GM21381 (cell line): ENCODE results near the gene CD1C.
"Not testable (repeated sequence)": the region's sequence is repeated elsewhere in the genome, so short reads cannot be mapped to it uniquely, and the experiment has no call there.

Experiments
- ATAC-seq: cut with Tn5 transposase; IDR thresholded peaks from one replicate; pipeline ENCODE4 v1.9.1; 2021; ENCODE audit warnings: mild to moderate bottlenecking, moderate library complexity; ENCODE audit not compliant: unreplicated experiment

The CD1C gene

GRCh38 chr1:158327481-158327880, 37.8 kb downstream of the CD1C start:
- no peak for ATAC-seq

GRCh38 chr1:158328426-158328825, 38.7 kb downstream of the CD1C start:
- ATAC-seq: no peak

- no peak for ATAC-seq
Measured at GRCh38 chr1:158329300-158329699, 39.6 kb downstream of the CD1C start.

- ATAC-seq: no peak
Measured at GRCh38 chr1:158329733-158330132, 40.0 kb downstream of the CD1C start.

- no peak for ATAC-seq
Measured at GRCh38 chr1:158330391-158331105, 40.8 kb downstream of the CD1C start.

GRCh38 chr1:158331106-158331425, 41.3 kb downstream of the CD1C start:
- no peak for ATAC-seq

GRCh38 chr1:158331481-158332150, 41.9 kb downstream of the CD1C start, which contains the start of gene CD1B:
Gene CD1B, minus strand, starts transcription at chr1:158331531. Its CDS starts 108 bp downstream, at chr1:158331423.
- ATAC-seq: no peak

- ATAC-seq: no peak
Measured at GRCh38 chr1:158333405-158334155, 43.9 kb downstream of the CD1C start.

GRCh38 chr1:158334526-158335212, 44.9 kb downstream of the CD1C start:
- no peak for ATAC-seq

- ATAC-seq: no peak
Measured at GRCh38 chr1:158335213-158335532, 45.5 kb downstream of the CD1C start.

- not testable (repeated sequence) for ATAC-seq
Measured at GRCh38 chr1:158336413-158336812, 46.7 kb downstream of the CD1C start.
